HepG2 (cell line): ENCODE measurements around the gene STAC. TPM values are rescaled to one million over a fixed set of nuclear protein-coding genes. Genes with fewer than 3 reads are reported as not detected.

ENCODE experiments used
- ATAC-seq: fragments of 200-7000 bp; cut with Tn5 transposase; 3 replicates; pipeline ENCODE4 v1.9.1; 2020; ENCODE audit warnings: mild to moderate bottlenecking, moderate library complexity
- BruUV-seq: library from RNA; stranded (reverse); fragments of 400-500 nt; replicated peaks from 2 replicates; lab custom pipeline; 2021; lab: Mats Ljungman, UMichigan
- CTCF ChIA-PET: fragments of 300-600 bp; formaldehyde crosslinking; extraction: SDS; loops from one replicate; lab custom pipeline; 2021; ENCODE audit warnings: low total read pairs, inconsistent platforms, low intra/inter-chr PET ratio; lab: Yijun Ruan, JAX
- POLR2A ChIA-PET: fragments of 350-600 bp; sonication (Branson Sonifier 250); formaldehyde crosslinking; loops from one replicate; lab custom pipeline; 2020; ENCODE audit warnings: antibody characterized with exemption, inconsistent platforms; lab: Yijun Ruan, JAX
- DNase-seq: peaks from one replicate; pipeline ENCODE4 v3.0.0-alpha.2; 2015; ENCODE audit warnings: low spot score
- FAIRE-seq: peaks from 3 replicates; lab custom pipeline; 2011; peaks lifted over from hg19 to GRCh38; lab: Jason Lieb, UNC
- H2AFZ ChIP-seq: one replicate; pipeline ENCODE4 v1.6.1; 2011; ENCODE audit warnings: low read length, inconsistent platforms
- H3K27ac ChIP-seq: fragments of 300-600 bp; 3 replicates; pipeline ENCODE4 v1.8.0; 2011; ENCODE audit warnings: mixed run types, mild to moderate bottlenecking, mixed read lengths, low read length, inconsistent platforms; ENCODE audit not compliant: insufficient read depth; ENCODE audit errors: extremely low read length
- H3K27me3 ChIP-seq, 2 experiments: fragments of 200-600 bp in 1 of 2; 2 replicates in 1 of 2; 3 replicates in 1 of 2; pipeline versions ENCODE4 v1.6.0 to v1.8.0; 2011; ENCODE audit warnings: low read length in 2 of 2, mild to moderate bottlenecking in 2 of 2, moderate library complexity in 2 of 2, inconsistent platforms in 1 of 2; ENCODE audit not compliant: insufficient read depth in 2 of 2, control insufficient read depth in 1 of 2
- H3K36me3 ChIP-seq, 2 experiments: fragments of 200-600 bp in 1 of 2; replicated peaks in 1 of 2; 2 replicates in 1 of 2; 3 replicates in 1 of 2; pipeline versions ENCODE4 v1.5.1 to v1.8.0; 2011; ENCODE audit warnings: low read length in 2 of 2, inconsistent platforms in 1 of 2; ENCODE audit not compliant: insufficient read depth in 2 of 2, control insufficient read depth in 1 of 2
- H3K4me1 ChIP-seq: 2 replicates; pipeline ENCODE4 v1.5.1; 2012; ENCODE audit warnings: low read length, inconsistent platforms; ENCODE audit not compliant: insufficient read depth
- H3K4me2 ChIP-seq: 2 replicates; pipeline ENCODE4 v1.6.0; 2011; ENCODE audit warnings: low read depth, low read length, inconsistent platforms
- H3K4me3 ChIP-seq, 3 experiments: fragments of 200-600 bp in 1 of 3; sonication (generic), shearing (Covaris generic) in 1 of 3; replicated peaks in 1 of 3; 2 replicates each; pipeline ENCODE4 v1.5.1; 2011 to 2016; ENCODE audit warnings: low read length in 3 of 3, inconsistent platforms in 2 of 3, low read depth in 2 of 3, mild to moderate bottlenecking in 2 of 3, control low read depth in 1 of 3, mixed read lengths in 1 of 3; ENCODE audit not compliant: insufficient read depth in 1 of 3
- H3K79me2 ChIP-seq: one replicate; pipeline ENCODE4 v1.6.1; 2011; ENCODE audit warnings: low read length, inconsistent platforms; ENCODE audit not compliant: insufficient read depth
- H3K9ac ChIP-seq: 2 replicates; pipeline ENCODE4 v1.6.0; 2011; ENCODE audit warnings: mild to moderate bottlenecking, low read depth, low read length, inconsistent platforms; ENCODE audit not compliant: insufficient read depth
- H3K9me3 ChIP-seq: 2 replicates; pipeline ENCODE4 v1.5.1; 2012; ENCODE audit warnings: mild to moderate bottlenecking, low read length
- H4K20me1 ChIP-seq: 2 replicates; pipeline ENCODE4 v1.6.0; 2011; ENCODE audit warnings: inconsistent platforms, mild to moderate bottlenecking, low read length, moderate library complexity; ENCODE audit not compliant: insufficient read depth
- ARID5B ChIP-seq: IDR thresholded peaks from 2 replicates; pipeline ENCODE4 v1.4.0; 2020; ENCODE audit warnings: mild to moderate bottlenecking, missing genetic modification reagents
- EZH2 ChIP-seq: conservative IDR thresholded peaks from 2 replicates; pipeline ENCODE4 v1.6.1; 2012; ENCODE audit warnings: mild to moderate bottlenecking, low read depth, low read length, moderate library complexity
- HIC2 ChIP-seq: sonication (generic); formaldehyde crosslinking; IDR thresholded peaks from 2 replicates; pipeline ENCODE4 v1.9.0; 2022; ENCODE audit warnings: low read depth, missing genetic modification reagents
- HIVEP1 ChIP-seq: sonication (generic); formaldehyde crosslinking; IDR thresholded peaks from 2 replicates; pipeline ENCODE4 v1.4.0; 2020; ENCODE audit warnings: mild to moderate bottlenecking, missing genetic modification reagents
- MIXL1 ChIP-seq: IDR thresholded peaks from 2 replicates; pipeline ENCODE4 v1.6.1; 2016
- NCOR1 ChIP-seq: fragments of 200-600 bp; sonication (generic); IDR thresholded peaks from 2 replicates; pipeline ENCODE4 v1.7.0; 2017; ENCODE audit warnings: antibody characterized with exemption, low read length, borderline replicate concordance
- POLR2AphosphoS2 ChIP-seq: IDR thresholded peaks from 2 replicates; pipeline ENCODE4 v1.6.1; 2011; ENCODE audit warnings: low read depth, low read length, improper control_type of control experiment
- REXO4 ChIP-seq: sonication (generic); formaldehyde crosslinking; IDR thresholded peaks from 2 replicates; pipeline ENCODE4 v1.8.0; 2022; ENCODE audit warnings: missing genetic modification reagents, mild to moderate bottlenecking, borderline replicate concordance
- SMARCE1 ChIP-seq: fragments of 450-650 bp; IDR thresholded peaks from 2 replicates; pipeline ENCODE4 v1.6.1; 2017; ENCODE audit warnings: borderline replicate concordance
- TAF15 ChIP-seq: fragments of 200-400 bp; formaldehyde crosslinking; IDR thresholded peaks from one replicate; pipeline ENCODE4 v1.6.1; 2018; ENCODE audit warnings: mild to moderate bottlenecking, low read depth, low read length; ENCODE audit not compliant: poor library complexity, severe bottlenecking
- ZNF24 ChIP-seq: fragments of 450-650 bp; IDR thresholded peaks from 2 replicates; pipeline ENCODE4 v1.6.1; 2017; ENCODE audit warnings: antibody characterized with exemption, mild to moderate bottlenecking
- ZNF558 ChIP-seq: sonication (generic); formaldehyde crosslinking; IDR thresholded peaks from 2 replicates; pipeline ENCODE4 v1.9.0; 2022; ENCODE audit warnings: mild to moderate bottlenecking, missing genetic modification reagents, borderline replicate concordance
- ZNF720 ChIP-seq: sonication (generic); formaldehyde crosslinking; IDR thresholded peaks from 2 replicates; pipeline ENCODE4 v1.4.0; 2020; ENCODE audit warnings: missing genetic modification reagents
- WGBS: methylation state at CpG from one replicate; pipeline ENCODE4 v1.1.6; 2017; ENCODE audit warnings: low lambda C conversion rate; 5-methylcytosine and 5-hydroxymethylcytosine counted together
- in situ Hi-C: cut with HindIII; loops from 2 replicates; pipeline ENCODE4 v1.10.0; 2017; ENCODE audit warnings: low pct_unique_long_range_greater_than_20kb; ENCODE audit not compliant: extremely low pct_ligation_motif_present
- intact Hi-C: fragments of 100-400 bp; cut with micrococcal nuclease; formaldehyde crosslinking; loops from one replicate; pipeline ENCODE4 v1.10.0; 2022; ENCODE audit not compliant: unreplicated experiment
- polyA plus RNA-seq, 8 experiments: library from polyadenylated mRNA; depleted of rRNA in 3 of 8; stranded (reverse) in 7 of 8; unstranded in 1 of 8; fragments of >200 nt; fragmentation: Illumina TruSeq in 4 of 8; extraction: Trizol in 4 of 8; gene quantifications; 2 replicates each; pipeline versions ENCODE4 v1.2.1 to v1.2.3, GENCODE V29; 2011 to 2016; ENCODE audit warnings: low read depth in 4 of 8, missing spikeins in 1 of 8, mixed read lengths in 1 of 8; ENCODE audit not compliant: insufficient read depth in 1 of 8
- total RNA-seq, 5 experiments: library from RNA; depleted of rRNA; stranded (reverse); fragments of >200 nt; fragmentation: Illumina TruSeq; extraction: Trizol; gene quantifications; 2 replicates each; pipeline ENCODE4 v1.2.3, GENCODE V29; 2016; ENCODE audit warnings: low read depth in 1 of 5
- TF ChIP-seq, protein P1 (sequence below): IDR thresholded peaks from 2 replicates; pipeline ENCODE4 v1.6.1; 2016; ENCODE audit warnings: missing genetic modification reagents, missing compliant biosample characterization

STAC gene
- total and polyA plus RNA-seq, 2 of the 13 experiments (the other 11 are each of a cell fraction or from before 2014, with no cell fraction given), result not detected

DNA sequence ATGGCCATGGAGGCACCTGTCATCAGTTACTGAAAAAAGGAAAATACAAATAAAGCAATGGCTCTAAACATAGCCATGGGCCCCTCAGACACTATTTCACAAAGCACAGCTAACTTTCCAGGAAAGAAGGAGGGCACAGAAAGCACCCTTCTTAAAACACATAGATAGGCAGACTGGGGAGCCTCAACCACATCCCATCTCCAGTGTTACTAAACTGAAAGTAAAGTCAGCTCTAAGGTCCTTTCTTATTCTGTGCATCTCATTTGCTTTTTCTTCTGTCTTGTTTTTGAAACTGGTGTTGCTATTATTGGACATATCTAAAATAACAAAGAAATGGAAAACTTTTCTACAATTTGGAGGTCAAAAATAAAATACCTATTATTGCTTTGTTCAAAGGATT lies 48.2 kb upstream of the STAC start:
- Histone ChIP-seq H3K4me1 (no peaks in the 10 kb centered on the region), H3K36me3 (no peaks in the 10 kb centered on the region), H3K27me3 (no peaks in the 10 kb centered on the region), H3K9ac (no peak overlapping the region), H4K20me1 (no peaks in the 10 kb centered on the region), H3K4me2 (no peak overlapping the region), H3K27ac (no peak overlapping the region), H3K79me2 (no peaks in the 10 kb centered on the region), H3K4me3 (no peak overlapping the region), H2AFZ (no peak overlapping the region), H3K9me3 (peaks cover 9% of the 10 kb centered on the region; the same call in 1 of the 2 replicates)
- ChIA-PET POLR2A (no interaction called here), CTCF (no interaction called here)
- FAIRE-seq (no peak), DNase-seq (no peak), ATAC-seq (no peak)
- no TSS peak for BruUV-seq
- in situ Hi-C loops (no loop called here), intact Hi-C loops (no loop called here)
- TF ChIP-seq NCOR1, result no peak
- TF ChIP-seq, protein P1, sequence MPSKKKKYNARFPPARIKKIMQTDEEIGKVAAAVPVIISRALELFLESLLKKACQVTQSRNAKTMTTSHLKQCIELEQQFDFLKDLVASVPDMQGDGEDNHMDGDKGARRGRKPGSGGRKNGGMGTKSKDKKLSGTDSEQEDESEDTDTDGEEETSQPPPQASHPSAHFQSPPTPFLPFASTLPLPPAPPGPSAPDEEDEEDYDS (CRISPR knock-in tag), result no peak
- no peak for TF ChIP-seq SMARCE1
- TF ChIP-seq HIC2 (CRISPR knock-in tag), result no peak

- FAIRE-seq (no peak), DNase-seq (no peak), ATAC-seq (no peak)
- Histone ChIP-seq H3K79me2 (no peaks in the 10 kb centered on the region), H2AFZ (no peak overlapping the region), H3K4me3 (no peak overlapping the region), H3K9me3 (no peaks in the 10 kb centered on the region), H4K20me1 (no peaks in the 10 kb centered on the region), H3K27me3 (no peaks in the 10 kb centered on the region), H3K4me2 (no peak overlapping the region), H3K27ac (no peak overlapping the region), H3K36me3 (no peaks in the 10 kb centered on the region), H3K4me1 (0 out of 2 replicates have a peak, but pooled peaks cover 12% of the 10 kb centered on the region), H3K9ac (no peak overlapping the region)
- in situ Hi-C loops, result no loop called here
- BruUV-seq, result no TSS peak
- 38% methylated on average over 4 of the region's 4 CpGs for WGBS
- ChIA-PET POLR2A (no interaction called here), CTCF (no interaction called here)
- intact Hi-C loops, result no loop called here
- TF ChIP-seq REXO4 (CRISPR knock-in tag), result no peak
- TF ChIP-seq POLR2AphosphoS2, result no peak
- TF ChIP-seq ARID5B (CRISPR knock-in tag), result no peak
- no peak for TF ChIP-seq HIVEP1
- no peak for TF ChIP-seq EZH2
- TF ChIP-seq MIXL1, result no peak
- TF ChIP-seq ZNF24, result no peak
- no peak for TF ChIP-seq ZNF720
- TF ChIP-seq ZNF558, result no peak
- TF ChIP-seq TAF15, result no peak
Measured at GRCh38 chr3:36362216-36362615, 18.1 kb upstream of the STAC start.
